H9 (cell line): Measurements from ENCODE around the gene SNAP25. TPM values are rescaled to one million over a fixed set of nuclear protein-coding genes. Genes with fewer than 3 reads are reported as not detected.

Experiments used
- DNase-seq: peaks from one replicate; pipeline ENCODE4 v3.0.0-alpha.2; 2017
- H2AFZ ChIP-seq: one replicate; pipeline ENCODE4 v1.6.1; 2013; ENCODE audit warnings: mild to moderate bottlenecking, low read length, control low read depth, moderate library complexity
- H2AK5ac ChIP-seq: 2 replicates; pipeline ENCODE4 v1.6.1; 2013; ENCODE audit warnings: low read length, control low read depth, mixed read lengths; ENCODE audit not compliant: insufficient read length
- H2BK120ac ChIP-seq: one replicate; pipeline ENCODE4 v1.6.1; 2013; ENCODE audit warnings: low read depth, mild to moderate bottlenecking, low read length, control low read depth, inconsistent platforms; ENCODE audit not compliant: poor library complexity, severe bottlenecking
- H2BK12ac ChIP-seq: 2 replicates; pipeline ENCODE4 v1.6.1; 2013; ENCODE audit warnings: low read length, control low read depth, mixed read lengths, low read depth; ENCODE audit not compliant: insufficient read length
- H2BK15ac ChIP-seq: 2 replicates; pipeline ENCODE4 v1.6.1; 2013; ENCODE audit warnings: low read depth, low read length, control low read depth
- H2BK20ac ChIP-seq: one replicate; pipeline ENCODE4 v1.6.1; 2013; ENCODE audit warnings: low read depth, mild to moderate bottlenecking, low read length, control low read depth, inconsistent platforms; ENCODE audit not compliant: poor library complexity, severe bottlenecking
- H2BK5ac ChIP-seq: 2 replicates; pipeline ENCODE4 v1.6.1; 2013; ENCODE audit warnings: low read length, control low read depth, mixed read lengths; ENCODE audit not compliant: insufficient read length
- H3K14ac ChIP-seq: 2 replicates; pipeline ENCODE4 v1.6.1; 2013; ENCODE audit warnings: low read length, control low read depth; ENCODE audit not compliant: insufficient read depth
- H3K18ac ChIP-seq: 2 replicates; pipeline ENCODE4 v1.6.1; 2013; ENCODE audit warnings: low read depth, mild to moderate bottlenecking, mixed read lengths, low read length, control low read depth; ENCODE audit not compliant: insufficient read length
- H3K23ac ChIP-seq: 2 replicates; pipeline ENCODE4 v1.6.1; 2013; ENCODE audit warnings: low read length, control low read depth, mixed read lengths, low read depth; ENCODE audit not compliant: insufficient read length
- H3K23me2 ChIP-seq: 2 replicates; pipeline ENCODE4 v1.6.1; 2013; ENCODE audit warnings: low read depth, mild to moderate bottlenecking, mixed read lengths, low read length, control low read depth; ENCODE audit not compliant: insufficient read length, poor library complexity, severe bottlenecking
- H3K27ac ChIP-seq: 2 replicates; pipeline ENCODE4 v1.5.1; 2013; ENCODE audit warnings: low read length, control low read depth, mixed read lengths, low read depth; ENCODE audit not compliant: insufficient read length
- H3K27me3 ChIP-seq: 2 replicates; pipeline ENCODE4 v1.6.1; 2013; ENCODE audit warnings: low read length, control low read depth, inconsistent platforms; ENCODE audit not compliant: insufficient read depth
- H3K4ac ChIP-seq: 2 replicates; pipeline ENCODE4 v1.6.1; 2013; ENCODE audit warnings: low read depth, mild to moderate bottlenecking, control low read depth, inconsistent platforms, low read length, moderate library complexity
- H3K4me1 ChIP-seq: 2 replicates; pipeline ENCODE4 v1.6.1; 2013; ENCODE audit warnings: low read length, control low read depth, inconsistent platforms; ENCODE audit not compliant: insufficient read depth
- H3K4me2 ChIP-seq: 2 replicates; pipeline ENCODE4 v1.6.1; 2013; ENCODE audit warnings: low read length, control low read depth, mixed read lengths; ENCODE audit not compliant: insufficient read length, insufficient read depth
- H3K56ac ChIP-seq: 2 replicates; pipeline ENCODE4 v1.6.1; 2013; ENCODE audit warnings: low read depth, mild to moderate bottlenecking, mixed read lengths, low read length, control low read depth; ENCODE audit not compliant: insufficient read length
- H3K79me1 ChIP-seq: 2 replicates; pipeline ENCODE4 v1.6.1; 2013; ENCODE audit warnings: low read depth, mild to moderate bottlenecking, moderate library complexity, low read length, control low read depth, inconsistent platforms; ENCODE audit not compliant: insufficient read depth, poor library complexity, severe bottlenecking
- H3K79me2 ChIP-seq: 2 replicates; pipeline ENCODE4 v1.6.1; 2013; ENCODE audit warnings: low read length, control low read depth, inconsistent platforms; ENCODE audit not compliant: insufficient read depth
- H3K9ac ChIP-seq: 2 replicates; pipeline ENCODE4 v1.6.1; 2013; ENCODE audit warnings: low read length, control low read depth, mixed read lengths; ENCODE audit not compliant: insufficient read length; ENCODE audit errors: extremely low read depth
- H3K9me3 ChIP-seq: one replicate; pipeline ENCODE4 v1.6.1; 2013; ENCODE audit warnings: low read depth, low read length, inconsistent platforms; ENCODE audit not compliant: control insufficient read depth
- H3T11ph ChIP-seq: one replicate; pipeline ENCODE4 v1.6.1; 2013; ENCODE audit warnings: mild to moderate bottlenecking, low read length, control low read depth, inconsistent platforms
- H4K20me1 ChIP-seq: one replicate; pipeline ENCODE4 v1.6.1; 2013; ENCODE audit not compliant: control insufficient read depth, insufficient read length, insufficient read depth
- H4K5ac ChIP-seq: 2 replicates; pipeline ENCODE4 v1.6.1; 2013; ENCODE audit warnings: low read depth, mild to moderate bottlenecking, mixed read lengths, low read length, control low read depth; ENCODE audit not compliant: insufficient read length
- H4K8ac ChIP-seq: replicated peaks from 2 replicates; pipeline ENCODE4 v1.6.1; 2013; ENCODE audit warnings: low read length, control low read depth, mixed read lengths, low read depth; ENCODE audit not compliant: insufficient read length
- H4K91ac ChIP-seq: 2 replicates; pipeline ENCODE4 v1.6.1; 2013; ENCODE audit warnings: low read depth, mild to moderate bottlenecking, moderate library complexity, mixed read lengths, low read length, control low read depth; ENCODE audit not compliant: insufficient read length
- H3K27ac Mint-ChIP-seq, 3 experiments: 2 replicates in 2 of 3; 3 replicates in 1 of 3; pipeline ENCODE4 v1.8.0; 2020 to 2021; ENCODE audit warnings: mixed read lengths in 3 of 3, mild to moderate bottlenecking in 1 of 3, moderate library complexity in 1 of 3
- H3K27me3 Mint-ChIP-seq: 2 replicates; pipeline ENCODE4 v1.8.0; 2021; ENCODE audit warnings: low read depth, mild to moderate bottlenecking, moderate library complexity, mixed read lengths
- H3K36me3 Mint-ChIP-seq, 3 experiments: 2 replicates in 2 of 3; 3 replicates in 1 of 3; pipeline ENCODE4 v1.8.0; 2020 to 2021; ENCODE audit warnings: low read depth in 3 of 3, mixed read lengths in 3 of 3; ENCODE audit not compliant: insufficient read depth in 1 of 3
- H3K4me1 Mint-ChIP-seq, 2 experiments: 2 replicates each; pipeline ENCODE4 v1.8.0; 2020; ENCODE audit warnings: mixed read lengths in 2 of 2
- H3K4me3 Mint-ChIP-seq, 2 experiments: 2 replicates in 1 of 2; 3 replicates in 1 of 2; pipeline ENCODE4 v1.8.0; 2020 to 2021; ENCODE audit warnings: mild to moderate bottlenecking in 2 of 2, mixed read lengths in 2 of 2, moderate library complexity in 1 of 2
- H3K9me3 Mint-ChIP-seq, 2 experiments: 2 replicates in 1 of 2; 3 replicates in 1 of 2; pipeline ENCODE4 v1.8.0; 2020; ENCODE audit warnings: mild to moderate bottlenecking in 2 of 2, mixed read lengths in 2 of 2, moderate library complexity in 1 of 2
- CTCF ChIP-seq: fragments of 200-600 bp; sonication (generic); conservative IDR thresholded peaks from 3 replicates; pipeline ENCODE4 v1.8.0; 2021; ENCODE audit warnings: antibody characterized with exemption, mild to moderate bottlenecking
- WGBS: extraction: QIAGEN DNeasy Blood & Tissue Kit; methylation state at CpG from one replicate; pipeline ENCODE4 v1.1.7; 2013; ENCODE audit warnings: missing lambda C conversion rate, low lambda C conversion rate, mixed read lengths; ENCODE audit not compliant: insufficient read length; ENCODE audit errors: extremely low coverage; 5-methylcytosine and 5-hydroxymethylcytosine counted together
- total RNA-seq: library from RNA; stranded (reverse); gene quantifications from 2 replicates; pipeline ENCODE4 v1.2.1, GENCODE V29; 2021

SNAP25 gene
- total RNA-seq, 1 experiment from 2014 or later: 0.13 TPM

- Histone ChIP-seq H3K56ac (no peak overlapping the region), H2BK5ac (no peak overlapping the region), H3T11ph (no peak overlapping the region), H3K27ac (no peak overlapping the region), H3K79me2 (no peaks in the 10 kb centered on the region), H3K79me1 (no peaks in the 10 kb centered on the region), H3K23ac (no peak overlapping the region), H3K23me2 (no peaks in the 10 kb centered on the region), H2BK120ac (no peak overlapping the region), H2BK12ac (no peak overlapping the region), H2AFZ (no peak overlapping the region), H4K20me1 (no peaks in the 10 kb centered on the region), H2BK20ac (no peak overlapping the region), H4K5ac (no peak overlapping the region), H2BK15ac (no peak overlapping the region), H3K9me3 (peaks cover 1% of the 10 kb centered on the region), H3K4me2 (no peak overlapping the region), H3K18ac (no peak overlapping the region), H3K4ac (no peak overlapping the region), H3K27me3 (no peaks in the 10 kb centered on the region), H4K91ac (no peak overlapping the region), H3K4me1 (peaks cover 8% of the 10 kb centered on the region; the same call in 1 of the 2 replicates), H2AK5ac (no peak overlapping the region), H3K14ac (no peak overlapping the region), H4K8ac (no peak overlapping the region), H3K9ac (no peak overlapping the region)
- Mint-ChIP-seq H3K27me3 (no peaks in the 10 kb centered on the region; the same call in none of the 2 replicates), H3K36me3 (peaks cover 4 to 5% (median 4%) of the 10 kb centered on the region in 3 experiments; a peak in 3 of 7 replicates), H3K4me3 (no peak overlapping the region), H3K27ac (no peak overlapping the region), H3K9me3 (peaks cover 0 to 2% of the 10 kb centered on the region in 2 experiments; a peak in 2 of 5 replicates), H3K4me1 (peaks cover 16 to 27% of the 10 kb centered on the region in 2 experiments)
- no peak for TF ChIP-seq CTCF
- DNase-seq: no peak
- WGBS: no CpG with 5 or more reads among the region's 3 CpGs
Observed at GRCh38 chr20:10347086-10347880, 128.7 kb downstream of the SNAP25 start.
